HG03039 (cell line): ENCODE data around the gene DNAJC28.
A peak's percentile ranks its signal among the peaks of the same experiment; 100 is the strongest.
"Not testable (repeated sequence)": the region's sequence is repeated elsewhere in the genome, so short reads cannot be mapped to it uniquely, and the experiment has no call there.

ENCODE experiments used
- ATAC-seq: cut with Tn5 transposase; IDR thresholded peaks from one replicate; pipeline ENCODE4 v1.9.1; 2021; ENCODE audit warnings: mild to moderate bottlenecking, moderate library complexity; ENCODE audit not compliant: unreplicated experiment

DNAJC28 gene

DNA sequence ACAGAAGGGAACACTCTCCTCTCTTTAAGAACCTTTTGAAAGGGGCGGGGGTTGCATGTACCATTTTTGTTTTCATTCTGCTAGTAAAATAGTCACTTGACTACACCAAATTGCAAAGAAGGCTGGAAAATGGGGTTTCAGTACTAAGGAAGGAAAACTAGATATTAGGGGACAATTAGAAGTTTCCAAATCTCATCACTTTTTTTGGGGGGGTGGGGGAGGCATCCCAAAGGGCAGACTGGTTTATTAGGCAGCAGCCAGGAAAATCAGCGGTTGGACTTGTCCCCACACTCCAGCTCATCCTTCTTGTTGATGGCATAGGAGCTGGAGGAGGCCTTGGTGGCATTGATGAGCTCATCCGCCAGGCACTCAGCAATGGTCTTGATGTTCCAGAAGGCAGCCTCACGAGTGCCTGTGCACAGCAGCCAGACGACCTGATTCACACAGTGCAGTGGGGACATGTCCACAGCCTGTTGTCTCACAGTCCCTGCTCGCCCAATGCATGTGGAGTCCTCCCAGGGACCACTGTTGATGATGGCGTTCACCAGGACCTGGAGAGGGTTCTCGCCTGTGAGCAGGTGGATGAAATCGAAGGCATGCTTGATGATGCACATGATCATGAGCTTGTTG, 10.1 kb downstream of the DNAJC28 start:
- no peak for ATAC-seq

DNA sequence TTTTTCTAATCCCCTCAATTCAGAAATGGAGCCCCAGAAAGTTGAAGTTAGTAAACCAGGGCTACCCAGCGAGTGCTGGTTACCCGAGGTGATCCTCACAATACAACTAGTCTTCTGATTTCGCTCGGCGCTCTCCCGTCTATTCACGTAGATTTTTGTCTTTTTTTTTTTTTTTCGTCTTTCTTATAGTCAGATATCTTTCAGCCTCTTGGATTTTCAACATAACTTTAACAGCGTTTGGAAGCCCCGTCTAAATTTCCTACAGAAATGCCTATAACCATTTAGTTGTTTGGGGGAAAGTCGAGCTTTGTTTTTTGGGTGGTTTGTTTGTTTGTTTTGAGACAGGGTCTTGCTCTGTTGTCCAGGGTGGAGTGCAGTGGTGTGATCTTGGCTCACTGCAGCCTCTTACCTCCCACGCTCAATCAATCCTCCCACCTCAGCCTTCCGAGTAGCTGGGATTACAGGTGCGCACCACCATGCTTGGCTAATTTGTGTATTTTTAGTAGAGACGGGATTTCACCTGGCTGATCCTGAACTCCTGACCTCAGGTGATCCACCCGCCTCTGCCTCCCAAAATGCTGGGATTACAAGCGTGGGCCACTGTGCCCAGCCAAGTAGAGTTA, 10.9 kb downstream of the DNAJC28 start:
- ATAC-seq: no peak

DNA sequence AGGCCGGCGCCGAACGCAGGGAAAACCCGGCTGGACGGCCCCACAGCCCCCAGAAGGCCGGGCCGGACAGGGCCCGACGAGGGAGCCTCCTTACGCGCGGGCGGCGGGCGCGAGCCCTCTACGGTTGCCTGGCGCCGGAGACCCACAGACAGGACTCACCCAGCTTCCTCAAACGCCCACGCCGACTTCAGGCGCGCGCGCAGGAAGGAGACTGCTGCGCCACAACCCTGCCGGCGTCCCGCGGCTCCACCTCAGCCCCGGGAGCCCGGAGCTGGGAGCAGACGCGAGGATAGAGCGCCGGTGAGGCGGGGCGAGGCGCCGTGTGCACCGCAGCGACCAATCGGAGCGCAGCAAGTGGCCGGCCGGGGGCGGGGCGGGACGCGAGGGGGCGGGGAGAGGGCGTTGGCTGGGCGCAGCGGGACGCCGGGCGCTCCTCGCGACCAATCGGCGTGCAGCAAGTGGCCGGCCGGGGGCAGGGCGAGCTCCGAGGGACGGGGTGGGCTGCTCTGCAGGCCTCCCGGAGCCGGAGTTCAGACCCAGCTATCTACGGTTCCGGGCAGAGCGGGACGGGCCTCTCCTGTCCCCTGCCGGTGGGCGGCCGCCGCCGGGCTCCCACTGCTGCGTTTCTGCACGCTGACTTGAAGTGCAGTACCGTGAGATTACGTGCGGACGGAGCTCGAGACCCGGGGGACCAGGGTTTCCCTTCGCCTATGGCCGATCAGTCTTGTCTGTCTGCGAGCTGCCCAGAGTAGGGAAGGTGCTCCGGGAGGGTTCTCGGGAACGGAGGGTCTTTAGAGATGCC, 11.6 kb downstream of the DNAJC28 start, which contains the start of gene TMEM50B:
Gene TMEM50B, minus strand, starts transcription at position 296 of the 802 bp plus-strand sequence. CDS start 11,089 bp downstream, outside the sequence.
- peak; percentile 89 for ATAC-seq

DNA sequence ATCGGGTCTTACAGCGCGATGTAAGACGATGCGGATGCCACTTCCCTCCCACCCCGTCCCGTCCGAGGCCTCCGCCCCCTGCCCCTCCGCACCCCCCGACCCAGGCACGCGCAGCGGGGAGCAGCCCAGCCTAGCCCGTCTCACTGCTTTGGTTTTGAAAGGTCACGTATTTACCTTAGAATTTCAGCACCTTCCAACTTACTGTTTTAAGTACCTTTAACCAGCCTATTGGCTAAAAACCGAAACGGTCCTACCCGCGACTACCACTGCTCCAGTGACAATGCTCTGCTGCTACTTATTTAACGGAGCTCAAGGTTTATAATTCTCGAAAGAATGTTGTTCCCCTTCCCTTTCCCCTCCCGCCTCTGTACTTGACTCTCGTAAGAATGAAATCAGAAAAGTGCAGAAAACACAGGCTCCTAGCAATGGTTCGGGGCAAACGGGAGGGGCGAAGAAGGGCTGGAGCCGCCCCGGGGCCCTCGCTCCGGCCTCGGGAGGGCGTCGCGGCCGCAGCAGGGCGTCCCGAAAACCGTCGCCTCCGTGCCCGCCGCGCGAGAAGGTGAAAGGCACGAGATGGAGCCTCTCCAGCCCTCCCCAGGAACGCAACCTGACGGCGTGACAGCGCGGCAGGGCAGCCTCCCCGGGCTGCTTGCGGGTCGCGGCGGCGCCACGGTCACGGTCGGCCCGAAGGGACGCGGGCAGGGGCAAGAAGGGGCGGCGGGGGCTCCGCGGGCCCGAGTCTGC, 12.4 kb downstream of the DNAJC28 start:
- ATAC-seq: peak; percentile 24

DNA sequence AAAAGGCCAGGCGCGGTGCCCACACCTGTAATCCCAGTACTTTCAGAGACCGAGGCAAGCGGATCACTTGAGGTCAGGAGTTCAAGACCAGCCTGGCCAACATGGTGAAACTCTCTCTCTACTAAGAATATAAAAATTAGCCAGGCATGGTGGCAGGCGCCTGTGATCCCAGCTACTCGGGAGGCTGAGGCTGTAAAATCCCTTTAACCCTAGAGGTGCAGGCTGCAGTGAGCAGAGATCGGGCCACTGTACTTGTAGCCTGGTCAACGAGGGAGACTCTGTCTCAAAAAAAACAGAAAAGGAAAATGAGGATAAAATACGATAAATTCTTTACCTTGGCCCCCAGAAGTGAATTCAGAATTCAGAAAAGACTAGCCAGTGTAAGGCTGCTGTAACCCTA, 13.3 kb downstream of the DNAJC28 start:
- no peak for ATAC-seq

DNA sequence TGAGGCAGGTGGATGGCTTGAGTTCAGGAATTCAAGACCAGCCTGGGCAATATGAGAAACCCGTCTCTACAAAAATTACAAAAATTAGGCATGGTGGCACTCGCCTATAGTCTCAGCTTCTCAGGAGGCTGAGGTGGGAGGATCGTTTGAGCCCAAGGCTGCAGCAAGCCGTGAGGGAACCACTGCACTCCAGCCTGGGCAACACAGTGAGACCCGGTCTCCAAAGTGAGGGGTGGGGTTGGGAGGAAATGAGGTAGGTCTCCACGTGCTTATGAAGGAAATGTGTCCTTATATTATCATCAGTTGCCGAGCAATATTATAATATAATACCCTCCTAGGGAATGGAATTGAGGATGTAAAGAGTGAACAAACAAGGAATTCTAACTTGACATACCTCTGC, 14.4 kb downstream of the DNAJC28 start:
- no peak for ATAC-seq

DNA sequence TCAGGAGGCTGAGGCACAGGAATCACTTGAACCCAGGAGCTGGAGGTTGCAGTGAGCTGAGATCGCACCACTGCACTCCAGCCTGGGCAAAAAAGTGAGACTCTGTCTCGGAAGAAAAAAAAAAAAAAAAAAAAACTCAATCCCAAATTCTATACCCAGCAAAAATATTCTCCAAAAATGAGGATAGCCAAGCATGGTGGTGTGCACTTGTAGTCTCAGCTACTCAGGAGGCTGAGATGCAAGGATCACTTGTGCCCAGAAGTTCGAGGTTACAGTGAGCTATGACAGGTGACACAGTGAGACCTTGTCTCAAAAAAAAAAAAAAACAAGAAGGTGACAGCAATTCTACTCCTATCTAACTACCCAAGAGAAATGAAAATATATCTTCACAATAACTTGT, 18.2 kb downstream of the DNAJC28 start:
- no peak for ATAC-seq

DNA sequence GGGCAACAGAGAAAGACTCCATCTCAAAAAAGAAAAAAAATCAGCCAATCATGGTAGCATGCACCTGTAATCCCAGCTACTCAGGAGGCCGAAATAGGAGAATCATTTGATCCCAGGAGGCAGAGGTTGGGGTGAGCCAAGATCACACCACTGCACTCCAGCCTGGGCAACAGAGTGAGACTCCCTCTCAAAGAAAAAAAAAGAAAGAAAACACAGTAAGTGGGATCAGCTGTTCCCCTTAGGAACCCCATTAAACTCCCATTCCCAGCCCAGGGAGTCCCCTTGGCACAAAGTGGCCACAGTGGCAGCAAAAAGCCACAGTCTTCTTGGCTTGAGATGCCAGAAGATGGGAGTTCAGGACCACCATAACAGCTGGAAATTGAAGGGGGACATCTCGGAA, 20.8 kb downstream of the DNAJC28 start:
- no peak for ATAC-seq

DNA sequence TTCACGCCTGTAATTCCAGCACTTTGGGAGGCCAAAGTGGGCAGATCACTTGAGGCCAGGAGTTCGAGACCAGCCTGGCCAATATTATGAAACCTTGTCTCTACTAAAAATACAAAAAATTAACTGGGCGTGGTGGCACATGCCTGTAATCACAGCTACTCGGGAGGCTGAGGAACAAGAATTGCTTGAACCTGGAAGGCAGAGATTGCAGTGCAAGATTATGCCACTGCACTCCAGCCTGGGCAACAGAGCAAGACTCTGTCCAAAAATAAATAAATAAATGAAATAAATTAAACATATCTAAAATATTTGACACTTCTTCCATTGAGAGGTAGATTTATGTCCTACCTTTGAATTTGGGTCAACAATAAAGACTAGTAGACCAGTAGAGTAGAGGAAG, 22.3 kb downstream of the DNAJC28 start:
- ATAC-seq: not testable (repeated sequence)

DNA sequence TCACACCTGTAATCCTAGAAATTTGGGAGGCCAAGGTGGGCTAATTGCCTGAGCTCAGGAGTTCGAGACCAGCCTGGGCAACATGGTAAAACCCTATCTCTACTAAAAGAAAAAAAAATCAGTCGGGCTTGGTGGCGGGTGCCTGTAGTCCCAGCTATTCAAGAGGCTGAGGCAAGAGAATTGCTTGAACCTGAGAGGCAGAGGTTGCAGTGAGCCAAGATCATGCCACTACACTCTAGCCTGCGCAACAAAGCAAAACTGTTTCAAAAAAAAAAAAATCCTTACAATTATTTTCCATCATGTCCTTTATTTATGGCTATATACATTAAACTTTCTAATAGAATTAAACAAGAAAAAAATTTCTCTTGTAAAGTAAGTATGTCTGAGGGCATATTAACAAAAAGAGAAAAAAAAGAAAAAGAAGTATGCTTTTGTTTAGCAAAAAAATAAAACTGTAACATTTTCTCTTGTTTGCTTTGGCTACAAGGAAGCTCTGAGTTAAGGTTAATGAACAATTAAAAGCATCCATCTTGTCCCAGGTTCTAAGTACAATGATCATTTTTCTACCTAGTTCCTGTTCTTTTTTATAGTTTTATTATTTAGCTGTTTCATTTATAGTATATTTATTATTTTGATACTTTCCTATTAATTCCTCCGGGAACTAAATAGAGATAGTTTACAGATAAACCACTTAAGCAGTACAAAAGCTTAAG, 29.8 kb downstream of the DNAJC28 start:
- ATAC-seq: no peak

DNA sequence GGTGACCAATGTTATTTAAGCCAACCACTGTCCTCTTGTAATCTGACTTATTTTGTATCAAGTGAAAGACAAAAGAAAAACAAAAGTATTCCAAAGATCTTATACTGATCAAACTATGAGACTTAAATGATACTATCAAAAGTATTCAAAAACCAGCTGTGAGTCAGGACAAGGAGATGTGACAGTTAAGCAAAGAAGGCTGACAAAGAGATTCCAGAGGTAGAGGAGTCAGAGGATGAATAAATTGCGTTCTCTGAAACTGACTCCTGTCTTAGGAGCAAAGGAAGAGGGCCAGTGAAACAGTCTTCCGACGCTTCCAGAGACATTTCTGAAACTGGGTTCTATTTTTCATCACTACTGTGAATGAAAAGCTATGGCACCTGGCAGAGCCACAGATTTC, 32.7 kb downstream of the DNAJC28 start:
- no peak for ATAC-seq

DNA sequence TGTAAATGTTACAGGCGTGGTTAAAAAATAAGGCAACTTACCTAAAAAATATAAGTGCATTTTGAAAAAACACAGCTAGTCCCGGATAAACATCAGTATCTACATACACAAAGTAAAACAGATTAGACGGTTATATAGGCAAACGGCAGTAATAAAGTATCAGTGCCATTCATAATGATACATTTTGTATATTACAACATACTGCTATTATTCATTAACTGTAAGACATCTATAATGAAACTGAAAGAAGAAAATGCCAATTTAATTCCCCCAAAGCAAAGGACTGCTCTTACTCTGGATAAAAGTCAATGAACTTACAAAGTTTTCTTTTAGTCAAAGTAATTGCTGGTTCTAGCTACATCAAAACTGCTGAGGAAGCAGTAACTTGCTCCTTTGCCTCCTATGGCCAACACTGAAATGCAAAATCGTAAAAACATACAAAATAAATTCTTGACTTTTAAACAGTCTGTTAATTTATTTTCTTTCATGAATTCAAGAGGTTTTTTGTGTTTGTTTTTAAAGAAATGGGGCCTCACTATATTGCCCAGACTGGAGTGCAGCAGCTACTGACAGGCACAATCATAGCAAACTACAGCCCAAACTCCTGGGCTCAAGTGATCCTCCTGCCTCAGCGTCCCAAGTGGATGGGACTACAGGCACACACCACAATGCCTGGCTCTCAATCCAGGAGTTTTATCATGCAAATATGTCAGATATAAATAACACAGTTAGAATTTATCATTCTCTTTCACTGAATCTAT, 35.6 kb downstream of the DNAJC28 start:
- ATAC-seq: no peak

DNA sequence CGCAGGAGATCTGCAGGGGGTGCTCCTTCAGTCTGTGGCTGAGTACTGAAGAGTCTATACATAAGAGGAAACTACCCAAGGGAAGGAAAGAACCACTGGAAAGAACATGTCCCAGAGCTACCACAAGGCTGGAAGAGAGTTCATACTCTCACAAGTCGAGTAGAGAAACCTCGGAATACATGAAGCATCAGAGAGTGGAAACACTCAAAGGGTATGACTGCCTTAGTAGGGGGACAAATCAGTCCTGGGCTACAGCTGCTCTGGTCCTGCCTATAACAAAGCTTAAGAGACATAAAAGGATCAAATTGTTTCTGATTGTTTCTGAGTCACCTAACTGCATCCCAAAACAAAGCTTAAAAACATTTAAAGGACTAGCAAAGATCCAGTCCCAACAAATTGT, 39.2 kb downstream of the DNAJC28 start:
- ATAC-seq: no peak

DNA sequence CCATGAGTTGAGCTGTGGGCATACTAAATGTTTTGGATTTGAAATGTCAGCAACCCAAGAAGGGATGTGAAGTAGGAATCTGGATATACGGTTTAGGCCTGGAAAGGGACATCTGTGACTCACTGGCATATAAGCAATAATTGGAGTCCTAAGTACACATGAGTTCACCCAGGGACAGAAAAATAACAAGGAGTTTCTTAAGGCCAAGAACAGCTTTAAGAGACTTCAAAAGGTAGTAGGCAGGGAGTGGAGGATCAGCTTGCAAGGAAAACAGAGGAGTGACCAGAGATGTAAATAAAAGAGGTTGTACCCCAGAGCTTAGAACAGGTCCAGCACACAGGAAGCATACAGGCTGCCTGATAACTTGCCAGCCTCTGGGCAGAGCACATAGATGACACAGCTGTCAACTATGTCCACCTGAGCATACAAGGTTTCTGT, 39.9 kb downstream of the DNAJC28 start:
- ATAC-seq: no peak

DNA sequence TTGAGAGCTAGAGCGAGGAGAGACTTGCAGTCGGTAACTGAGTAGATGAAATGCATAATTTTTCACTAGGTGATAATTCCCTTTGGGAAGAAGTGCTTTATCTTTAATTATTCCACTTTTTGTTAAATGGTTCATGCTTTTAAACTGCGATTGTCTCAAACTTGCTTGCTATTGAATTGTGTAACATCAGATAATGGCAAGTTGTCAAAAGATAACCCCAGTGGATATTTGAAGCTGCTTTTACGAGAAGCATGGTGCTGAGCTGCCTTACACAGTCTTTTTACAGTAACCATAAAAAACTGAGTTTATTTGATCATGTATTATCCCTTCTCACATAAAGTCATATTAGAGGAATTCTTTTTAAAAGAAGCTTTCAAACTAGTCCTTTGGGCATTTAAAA, 41.9 kb downstream of the DNAJC28 start:
- ATAC-seq: no peak

DNA sequence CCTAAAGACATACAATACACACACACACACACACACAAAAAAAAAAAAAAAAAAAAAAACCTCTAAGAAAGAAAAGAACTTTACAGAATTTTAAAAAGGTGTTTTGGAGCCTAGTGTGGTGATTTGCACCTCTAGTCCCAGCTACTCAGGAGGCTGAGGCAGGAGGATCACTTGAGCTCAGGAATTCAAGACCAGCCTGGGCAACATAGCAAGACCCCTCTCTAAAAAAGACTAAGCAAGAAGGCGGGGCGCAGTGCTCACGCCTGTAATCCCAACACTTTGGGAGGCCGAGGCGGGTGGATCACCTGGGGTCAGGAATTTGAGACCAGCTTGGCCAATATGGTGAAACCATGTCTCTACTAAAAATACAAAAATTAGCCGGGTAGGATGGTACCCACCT, 44.9 kb downstream of the DNAJC28 start:
- ATAC-seq: not testable (repeated sequence)

DNA sequence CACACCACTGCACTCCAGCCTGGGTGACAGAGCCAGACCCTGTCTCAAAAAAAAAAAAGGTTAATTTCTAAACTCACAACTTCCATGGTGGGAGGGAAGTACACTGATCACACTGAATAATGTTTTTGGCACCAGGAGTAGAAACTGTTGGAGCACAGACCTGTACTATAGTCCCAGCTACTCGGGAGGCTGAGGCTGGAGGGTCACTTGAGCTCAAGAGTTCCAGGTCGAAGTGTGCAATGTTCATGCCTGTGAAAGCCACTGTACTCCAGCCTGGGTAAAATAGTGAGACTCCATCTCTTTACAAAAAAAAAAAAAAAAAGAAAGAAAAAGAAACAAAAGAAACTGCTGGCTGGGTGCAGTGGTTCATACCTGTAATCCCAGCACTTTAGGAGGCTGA, 47.0 kb downstream of the DNAJC28 start:
- ATAC-seq: no peak

DNA sequence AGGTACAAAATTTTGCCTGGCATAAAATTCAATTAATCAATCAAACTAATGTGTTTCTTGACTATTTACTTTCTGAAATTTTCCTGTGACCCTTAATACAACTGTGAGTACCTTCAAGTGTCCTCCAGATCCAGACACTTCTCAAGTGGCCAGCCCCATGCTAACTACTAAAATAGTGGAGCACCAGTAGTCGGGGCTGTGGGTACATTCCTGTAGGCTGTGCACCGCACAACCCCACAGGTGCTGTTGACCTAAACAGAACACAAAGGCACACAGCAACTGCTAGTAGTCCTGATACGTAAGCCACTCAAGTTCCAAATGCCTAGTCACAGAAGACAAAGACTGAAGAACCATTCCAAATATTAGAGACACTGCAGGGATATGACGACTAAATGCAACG, 48.3 kb downstream of the DNAJC28 start:
- ATAC-seq: no peak

DNA sequence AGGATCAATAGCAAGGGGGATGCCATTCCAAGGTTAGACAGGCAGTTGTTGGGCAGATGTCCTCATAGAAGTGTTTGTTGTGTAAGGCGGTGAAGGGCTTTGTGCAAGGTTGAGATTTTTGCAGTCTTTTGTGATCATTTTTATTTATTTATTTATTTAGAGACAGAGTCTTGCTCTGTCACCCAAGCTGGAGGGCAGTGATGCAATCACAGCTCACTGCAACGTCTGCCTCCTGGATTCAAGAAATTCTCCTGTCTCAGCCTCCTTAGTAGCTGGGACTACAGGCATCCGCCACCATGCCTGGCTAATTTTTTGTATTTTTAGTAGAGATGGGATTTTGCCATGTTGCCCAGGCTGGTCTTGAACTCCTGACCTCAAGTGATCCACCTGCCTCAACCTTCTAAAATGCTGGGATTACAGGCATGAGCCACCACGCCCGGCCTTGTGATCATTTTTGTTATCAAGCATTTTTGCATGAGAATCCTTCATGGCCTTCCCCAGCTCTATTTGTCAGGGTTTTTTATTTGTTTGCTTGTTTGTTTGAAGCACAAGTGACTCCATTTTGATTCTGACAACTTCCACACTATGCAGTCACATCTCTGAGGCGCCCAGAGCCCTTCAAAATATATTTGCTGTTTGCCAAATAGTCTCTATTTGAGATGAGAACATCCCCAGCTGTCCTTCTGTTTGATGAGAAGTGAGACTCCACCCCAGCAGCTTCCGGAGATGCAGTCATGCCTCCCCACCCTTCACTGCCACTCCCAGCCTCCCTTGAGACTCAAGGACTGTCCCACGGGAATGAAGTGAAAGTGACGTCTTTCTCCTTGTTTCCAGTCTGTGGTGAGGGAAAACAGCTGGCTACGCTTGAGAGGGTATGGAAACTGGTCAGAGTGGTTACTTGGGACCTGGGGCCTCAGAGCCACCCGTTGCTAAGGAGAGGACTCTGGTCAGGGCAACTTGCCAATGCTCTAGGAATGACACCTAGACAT, 49.7 kb downstream of the DNAJC28 start:
- no peak for ATAC-seq
